Ammon's horn (tissue), 1 donor: ENCODE results near the gene CHGA.

Source experiments
- DNase-seq: peaks from one replicate; pipeline ENCODE4 v3.0.0-alpha.2; 2016; ENCODE audit warnings: low spot score

The CHGA gene

GRCh38 chr14:92903359-92903758 is 19.6 kb upstream of the CHGA start:
- DNase-seq, result no peak

DNA sequence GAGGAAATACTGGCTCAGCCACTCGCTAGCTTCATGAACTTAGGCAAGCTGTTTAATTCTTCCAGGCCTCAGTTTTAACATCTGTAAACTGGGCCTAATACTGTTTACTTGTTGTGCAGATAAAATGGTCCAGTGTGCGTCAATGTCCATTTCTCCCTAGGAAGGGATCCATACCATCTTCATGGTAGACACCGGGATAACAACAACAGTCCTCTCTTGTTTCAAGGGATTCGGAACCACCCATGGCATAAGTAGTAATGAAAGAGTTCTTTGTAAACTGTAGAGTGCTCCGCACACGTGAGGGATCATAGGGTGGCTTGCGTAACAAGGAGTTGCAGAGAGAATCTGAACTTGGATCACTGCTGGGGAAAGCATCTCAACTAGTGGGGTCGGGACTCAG is 17.3 kb upstream of the CHGA start:
- no peak for DNase-seq

DNA sequence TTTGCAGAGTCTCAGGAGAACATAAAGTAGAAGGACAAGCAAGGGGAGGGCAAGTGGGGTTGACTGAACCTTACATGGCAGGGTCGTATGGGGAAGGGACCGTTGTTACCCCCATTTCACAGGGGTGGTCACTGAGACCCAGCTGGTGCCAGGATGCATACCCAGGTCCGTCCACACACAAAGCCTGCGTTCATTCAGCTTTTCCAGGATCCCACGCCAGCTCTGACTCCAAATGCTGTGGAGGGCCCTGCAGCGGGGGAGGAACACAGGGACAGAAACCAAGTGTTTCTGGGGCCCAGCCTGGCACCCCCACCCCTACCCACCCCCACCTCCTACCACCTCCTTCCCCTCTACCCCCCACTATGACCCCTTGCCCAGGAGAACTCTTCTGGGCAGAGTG is 16.5 kb upstream of the CHGA start:
- no peak for DNase-seq

- DNase-seq, result no peak
Measured at GRCh38 chr14:92906823-92907222, 16.1 kb upstream of the CHGA start.

GRCh38 chr14:92907316-92907911 is 15.5 kb upstream of the CHGA start:
- no peak for DNase-seq

- no peak for DNase-seq
Measured at GRCh38 chr14:92914087-92914656, 8.8 kb upstream of the CHGA start.

GRCh38 chr14:92916201-92916600 is 6.7 kb upstream of the CHGA start:
- DNase-seq, result no peak

GRCh38 chr14:92917041-92917940 is 5.7 kb upstream of the CHGA start:
- no peak for DNase-seq

GRCh38 chr14:92917956-92918355 is 5.0 kb upstream of the CHGA start:
- no peak for DNase-seq

GRCh38 chr14:92920001-92920400 is 2.9 kb upstream of the CHGA start:
- no peak for DNase-seq

- no peak for DNase-seq
Measured at GRCh38 chr14:92922155-92922735, 705 bp upstream of the CHGA start.

DNA sequence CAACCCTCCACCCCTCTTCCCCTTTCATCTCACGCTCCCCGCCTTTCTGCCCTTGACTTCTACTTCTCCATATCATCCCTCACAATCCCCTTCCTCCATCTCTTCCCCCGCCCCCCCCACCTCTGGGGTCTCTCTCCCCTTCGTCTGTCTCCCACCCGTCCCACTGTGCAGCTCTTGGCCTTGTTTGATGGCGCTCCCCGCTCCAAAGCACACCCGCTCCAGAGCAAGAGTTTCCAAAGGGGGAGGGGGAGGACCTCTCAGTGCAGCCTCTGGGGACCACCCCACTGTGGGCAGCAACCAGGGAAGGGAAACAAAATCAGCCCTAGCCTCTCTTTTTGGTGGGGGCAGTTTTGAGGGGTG is 774 bp downstream of the CHGA start:
- DNase-seq, result no peak

- no peak for DNase-seq
Measured at GRCh38 chr14:92924247-92924646, 1.3 kb downstream of the CHGA start.

GRCh38 chr14:92925446-92925845 is 2.5 kb downstream of the CHGA start:
- peak; percentile 44 for DNase-seq

GRCh38 chr14:92926180-92926845 is 3.4 kb downstream of the CHGA start:
- no peak for DNase-seq

- no peak for DNase-seq
Measured at GRCh38 chr14:92926931-92927330, 4.0 kb downstream of the CHGA start.

GRCh38 chr14:92927349-92928257 is 4.7 kb downstream of the CHGA start:
- DNase-seq, result no peak

DNA sequence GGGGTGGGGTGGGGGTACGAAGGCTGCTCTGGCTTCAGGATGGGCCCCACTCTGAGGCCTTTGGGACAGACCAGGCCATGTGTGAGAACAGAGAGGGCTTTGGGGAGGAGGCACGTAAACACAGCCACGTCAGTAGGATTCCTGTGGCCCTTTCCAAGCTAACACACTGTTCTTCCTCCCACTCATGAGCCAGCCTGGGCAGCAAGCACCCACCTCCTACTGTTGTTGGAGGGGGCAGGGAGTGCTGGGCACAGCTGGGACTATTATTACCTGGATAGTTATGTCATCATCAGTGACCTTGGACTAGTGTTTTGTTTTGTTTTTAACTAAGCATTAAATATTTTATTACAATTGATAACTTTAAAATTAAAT is 5.3 kb downstream of the CHGA start:
- DNase-seq, result peak; percentile 51

- DNase-seq, result no peak
Measured at GRCh38 chr14:92928961-92929688, 6.2 kb downstream of the CHGA start.

DNA sequence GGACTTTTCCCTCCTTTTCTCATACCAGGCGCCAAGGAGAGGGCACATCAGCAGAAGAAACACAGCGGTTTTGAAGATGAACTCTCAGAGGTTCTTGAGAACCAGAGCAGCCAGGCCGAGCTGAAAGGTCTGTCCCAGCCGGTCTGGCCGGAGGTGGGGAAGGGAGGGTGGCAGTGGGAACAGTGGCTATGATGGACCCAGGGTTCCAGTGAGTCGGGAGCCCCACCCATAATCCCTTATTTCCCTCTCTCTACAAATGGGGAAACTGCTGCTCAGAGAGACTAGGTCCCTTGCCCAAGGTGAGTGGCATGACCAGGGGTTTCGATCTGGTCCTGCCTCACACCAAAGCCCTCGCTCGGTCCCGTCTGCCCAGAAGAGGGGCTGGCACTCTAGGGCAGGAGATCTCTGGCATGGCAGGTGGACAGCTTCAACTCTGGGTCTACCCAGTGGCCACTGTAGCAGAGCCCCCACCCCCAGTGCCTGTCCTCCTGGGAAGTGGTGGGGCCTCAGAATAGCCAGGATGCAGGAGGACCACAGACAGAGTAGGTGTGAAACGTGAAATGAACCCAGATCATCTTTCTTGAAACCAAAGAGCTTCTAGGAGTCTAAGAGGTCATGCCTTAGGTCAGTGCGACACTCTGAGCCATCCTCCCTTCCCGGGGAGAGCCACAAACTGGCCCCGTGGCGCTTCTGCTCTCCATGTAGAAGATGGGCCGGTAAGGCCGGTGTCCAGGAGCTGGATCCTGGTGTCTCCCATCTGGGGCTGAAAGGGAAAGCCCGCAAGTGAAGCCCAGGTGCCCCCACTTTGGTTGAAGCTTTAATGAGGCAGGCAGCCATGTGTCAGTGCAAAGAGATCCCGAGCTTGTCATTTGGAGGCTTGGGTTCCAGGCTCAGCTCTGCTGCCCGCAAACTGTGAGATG is 7.0 kb downstream of the CHGA start:
- no peak for DNase-seq
